IMR-90 (cell line): ENCODE measurements around the gene CRBN. TPM values are rescaled to one million over a fixed set of nuclear protein-coding genes. Genes with fewer than 3 reads are reported as not detected.

Experiments used
- ATAC-seq: fragments of 200-7000 bp; cut with Tn5 transposase; 2 replicates; pipeline ENCODE4 v1.9.1; 2020; ENCODE audit warnings: low read depth, mild to moderate bottlenecking, moderate library complexity
- BruUV-seq: library from RNA; stranded (reverse); fragments of 400-500 nt; replicated peaks from 2 replicates; lab custom pipeline; 2021; lab: Mats Ljungman, UMichigan
- CTCF ChIA-PET: fragments of 300-600 bp; formaldehyde crosslinking; extraction: SDS; loops from one replicate; lab custom pipeline; 2021; ENCODE audit warnings: antibody characterized with exemption; lab: Yijun Ruan, JAX
- POLR2A ChIA-PET: fragments of 300-600 bp; sonication (Branson Sonifier 250); formaldehyde crosslinking; loops from one replicate; lab custom pipeline; 2022; ENCODE audit warnings: antibody characterized with exemption; ENCODE audit not compliant: unreplicated experiment; lab: Charles Lee
- DNase-seq: peaks from one replicate; pipeline ENCODE4 v3.0.0; 2013
- H2AFZ ChIP-seq: replicated peaks from 2 replicates; pipeline ENCODE3; 2013; ENCODE audit warnings: low read length, mild to moderate bottlenecking; ENCODE audit not compliant: poor library complexity
- H2AK5ac ChIP-seq: 2 replicates; pipeline ENCODE4 v1.6.1; 2013; ENCODE audit warnings: low read depth, low read length, inconsistent platforms
- H2AK9ac ChIP-seq: replicated peaks from 2 replicates; pipeline ENCODE3; 2013; ENCODE audit warnings: mild to moderate bottlenecking, low read depth, low read length, moderate library complexity; ENCODE audit not compliant: poor library complexity
- H2BK120ac ChIP-seq: 2 replicates; pipeline ENCODE4 v1.6.1; 2013; ENCODE audit warnings: low read depth, low read length, inconsistent platforms
- H2BK15ac ChIP-seq: 3 replicates; pipeline ENCODE4 v1.6.1; 2013; ENCODE audit warnings: low read depth, low read length, inconsistent platforms
- H2BK20ac ChIP-seq: 2 replicates; pipeline ENCODE4 v1.6.1; 2013; ENCODE audit warnings: low read depth, mild to moderate bottlenecking, inconsistent platforms, low read length, moderate library complexity
- H2BK5ac ChIP-seq: 2 replicates; pipeline ENCODE4 v1.6.1; 2013; ENCODE audit warnings: mild to moderate bottlenecking, low read depth, low read length, inconsistent platforms; ENCODE audit not compliant: poor library complexity, severe bottlenecking
- H3K14ac ChIP-seq: replicated peaks from 2 replicates; pipeline ENCODE4 v1.6.1; 2013; ENCODE audit warnings: low read depth, low read length, inconsistent platforms
- H3K18ac ChIP-seq: 2 replicates; pipeline ENCODE4 v1.6.1; 2013; ENCODE audit warnings: low read depth, low read length, control low read depth
- H3K23ac ChIP-seq: 2 replicates; pipeline ENCODE4 v1.6.1; 2013; ENCODE audit warnings: low read depth, low read length, inconsistent platforms
- H3K27ac ChIP-seq: 2 replicates; pipeline ENCODE4 v1.5.1; 2013; ENCODE audit warnings: mild to moderate bottlenecking, control low read depth, low read length; ENCODE audit not compliant: insufficient read depth
- H3K27me3 ChIP-seq: 2 replicates; pipeline ENCODE4 v1.6.1; 2013; ENCODE audit warnings: low read length; ENCODE audit not compliant: control insufficient read depth, insufficient read depth
- H3K36me3 ChIP-seq: 2 replicates; pipeline ENCODE4 v1.6.1; 2013; ENCODE audit warnings: low read length, mixed read lengths; ENCODE audit not compliant: control insufficient read depth, insufficient read depth
- H3K4ac ChIP-seq: 2 replicates; pipeline ENCODE4 v1.6.1; 2013; ENCODE audit warnings: low read depth, low read length, inconsistent platforms
- H3K4me1 ChIP-seq: 2 replicates; pipeline ENCODE4 v1.6.1; 2013; ENCODE audit warnings: low read length, mixed read lengths; ENCODE audit not compliant: control insufficient read depth, insufficient read depth
- H3K4me2 ChIP-seq: 2 replicates; pipeline ENCODE4 v1.6.1; 2013; ENCODE audit warnings: low read depth, mild to moderate bottlenecking, control low read depth, low read length, moderate library complexity
- H3K4me3 ChIP-seq: 2 replicates; pipeline ENCODE4 v1.5.1; 2013; ENCODE audit warnings: low read depth, mild to moderate bottlenecking, control low read depth, low read length, moderate library complexity; ENCODE audit not compliant: insufficient read depth
- H3K56ac ChIP-seq: 2 replicates; pipeline ENCODE4 v1.6.1; 2013; ENCODE audit warnings: low read length, inconsistent platforms; ENCODE audit not compliant: insufficient read depth; ENCODE audit errors: extremely low read depth
- H3K79me1 ChIP-seq, 2 experiments: 2 replicates each; pipeline ENCODE4 v1.6.1; 2013; ENCODE audit warnings: low read length in 2 of 2, inconsistent platforms in 1 of 2, low read depth in 1 of 2
- H3K9ac ChIP-seq: 2 replicates; pipeline ENCODE4 v1.6.1; 2013; ENCODE audit warnings: low read depth, low read length, control low read depth
- H3K9me1 ChIP-seq: 2 replicates; pipeline ENCODE4 v1.6.1; 2013; ENCODE audit warnings: low read length, inconsistent platforms; ENCODE audit not compliant: insufficient read depth
- H3K9me3 ChIP-seq: 2 replicates; pipeline ENCODE4 v1.6.1; 2013; ENCODE audit warnings: low read length; ENCODE audit not compliant: control insufficient read depth, insufficient read depth
- H4K20me1 ChIP-seq: 2 replicates; pipeline ENCODE4 v1.6.1; 2013; ENCODE audit warnings: low read length, inconsistent platforms; ENCODE audit not compliant: insufficient read depth
- H4K5ac ChIP-seq: 2 replicates; pipeline ENCODE4 v1.6.1; 2013; ENCODE audit warnings: mild to moderate bottlenecking, low read depth, low read length, control low read depth
- H4K8ac ChIP-seq, 2 experiments: 2 replicates each; pipeline ENCODE4 v1.6.1; 2013; ENCODE audit warnings: low read depth in 2 of 2, low read length in 2 of 2, control low read depth in 1 of 2, inconsistent platforms in 1 of 2
- H4K91ac ChIP-seq: 2 replicates; pipeline ENCODE4 v1.6.1; 2013; ENCODE audit warnings: low read depth, low read length, inconsistent platforms; ENCODE audit not compliant: insufficient read depth
- CEBPB ChIP-seq: IDR thresholded peaks from 2 replicates; pipeline ENCODE4 v1.6.1; 2012; ENCODE audit warnings: low read depth, low read length, improper control_type of control experiment
- WGBS, 2 experiments: methylation state at CpG; one replicate each; pipeline versions ENCODE4 v1.1.5 to v1.1.7; 2013; ENCODE audit warnings: missing lambda C conversion rate in 2 of 2; ENCODE audit not compliant: insufficient read length in 1 of 2; ENCODE audit errors: extremely low coverage in 2 of 2; 5-methylcytosine and 5-hydroxymethylcytosine counted together
- dilution Hi-C: fragments of 300-500 bp; cut with HindIII; formaldehyde crosslinking; loops from one replicate; pipeline ENCODE4 v1.14.3; 2018; ENCODE audit warnings: low sequenced_read_pairs; ENCODE audit not compliant: unreplicated experiment
- in situ Hi-C: fragments of 300-500 bp; cut with MboI; formaldehyde crosslinking; loops from 3 replicates; pipeline ENCODE4 v1.14.3; 2019; ENCODE audit warnings: low sequenced_read_pairs, inconsistent platforms, mixed read lengths
- intact Hi-C: fragments of 100-400 bp; cut with micrococcal nuclease; formaldehyde crosslinking; loops from 2 replicates; pipeline ENCODE4 v1.10.0; 2022
- polyA plus RNA-seq, 3 experiments: library from polyadenylated mRNA; depleted of rRNA; stranded (reverse); fragments of >200 nt; gene quantifications; 2 replicates each; pipeline ENCODE4 v1.2.3, GENCODE V29; 2012; ENCODE audit warnings: low replicate concordance in 1 of 3
- total RNA-seq: library from RNA; depleted of rRNA; stranded (reverse); fragments of >200 nt; gene quantifications from 2 replicates; pipeline ENCODE4 v1.2.3, GENCODE V29; 2012
- TF ChIP-seq, protein P1 (sequence below): conservative IDR thresholded peaks from 2 replicates; pipeline ENCODE4 v1.5.1; 2012; ENCODE audit warnings: mild to moderate bottlenecking, low read depth, low read length, improper control_type of control experiment

Gene CRBN
- total and polyA plus RNA-seq, 2 of the 4 experiments (the other 2 are of a cell fraction), result 21.8 to 33.9 TPM

DNA sequence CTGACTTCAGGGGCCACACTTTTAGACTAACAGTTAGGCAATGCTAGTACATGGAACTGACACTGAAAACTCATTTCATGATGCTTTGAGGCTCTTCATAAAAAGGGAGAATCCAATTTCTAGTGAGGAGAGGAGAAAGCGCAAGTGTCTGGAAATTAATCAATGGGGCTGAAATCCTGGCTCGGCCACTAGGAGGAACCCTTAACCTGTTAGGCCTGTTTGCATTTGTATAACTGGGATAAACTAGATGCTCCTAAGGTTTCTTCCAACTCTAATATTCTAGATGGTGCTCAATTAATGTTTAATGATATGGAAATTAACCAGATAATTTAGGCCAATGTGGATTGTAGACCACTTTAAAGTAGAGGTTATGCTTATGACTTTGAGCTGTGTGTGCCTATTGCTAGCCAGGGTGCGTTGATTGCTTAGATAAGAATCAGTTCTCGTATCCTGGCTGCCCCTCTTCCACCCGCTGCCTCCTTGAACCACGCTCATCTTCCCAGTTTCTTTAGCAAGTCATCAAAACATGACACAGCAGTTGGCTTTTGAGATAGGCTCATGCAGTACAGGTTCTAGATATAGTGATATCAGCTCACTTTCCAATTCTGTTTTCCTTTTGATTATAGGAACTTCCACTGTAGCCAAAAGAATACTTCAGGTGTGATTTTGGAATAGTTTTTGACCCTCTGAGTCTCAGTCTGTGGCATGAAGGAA lies 16.8 kb upstream of the CRBN start:
- POLR2A ChIA-PET, result no interaction called here
- in situ Hi-C loops, result no loop called here

More for the DNA sequence above, 16.8 kb upstream of the CRBN start:
- H3K36me3 ChIP-seq, result no peaks in the 10 kb centered on the region
- ATAC-seq (peak; percentile 51; the same call in 1 of the 2 replicates), DNase-seq (no peak)
- no peaks in the 10 kb centered on the region for H4K20me1 ChIP-seq
- no peak overlapping the region for H3K18ac ChIP-seq
- CTCF ChIA-PET, result no interaction called here
- no peaks in the 10 kb centered on the region for H3K9me1 ChIP-seq
- no peaks in the 10 kb centered on the region for H3K9me3 ChIP-seq
- H4K5ac ChIP-seq, result no peak overlapping the region
- no peak overlapping the region for H2BK20ac ChIP-seq
- no peak overlapping the region for H3K23ac ChIP-seq
- H2BK5ac ChIP-seq, result no peak overlapping the region
- dilution Hi-C loops (no loop called here), intact Hi-C loops (loop anchor here (1.0 kb wide), 2 partner anchors 1075 to 1094 kb away; no protein-coding TSS in a partner anchor)
- H2BK15ac ChIP-seq, result no peak overlapping the region
- no peak overlapping the region for H3K14ac ChIP-seq
- H2AK5ac ChIP-seq, result no peak overlapping the region
- H2BK120ac ChIP-seq, result no peak overlapping the region
- H3K4me3 ChIP-seq, result no peak overlapping the region
- H2AFZ ChIP-seq, result no peak overlapping the region
- H4K8ac ChIP-seq, result no peak overlapping the region
- no peaks in the 10 kb centered on the region for H3K27me3 ChIP-seq
- BruUV-seq, result no TSS peak
- H3K56ac ChIP-seq, result no peak overlapping the region
- no CpG with 5 or more reads among the region's 6 CpGs for WGBS, 2 experiments
- no peak overlapping the region for H2AK9ac ChIP-seq
- no peak overlapping the region for H3K4ac ChIP-seq
- H4K91ac ChIP-seq, result no peak overlapping the region
- H3K9ac ChIP-seq, result no peak overlapping the region
- TF ChIP-seq, protein P1, sequence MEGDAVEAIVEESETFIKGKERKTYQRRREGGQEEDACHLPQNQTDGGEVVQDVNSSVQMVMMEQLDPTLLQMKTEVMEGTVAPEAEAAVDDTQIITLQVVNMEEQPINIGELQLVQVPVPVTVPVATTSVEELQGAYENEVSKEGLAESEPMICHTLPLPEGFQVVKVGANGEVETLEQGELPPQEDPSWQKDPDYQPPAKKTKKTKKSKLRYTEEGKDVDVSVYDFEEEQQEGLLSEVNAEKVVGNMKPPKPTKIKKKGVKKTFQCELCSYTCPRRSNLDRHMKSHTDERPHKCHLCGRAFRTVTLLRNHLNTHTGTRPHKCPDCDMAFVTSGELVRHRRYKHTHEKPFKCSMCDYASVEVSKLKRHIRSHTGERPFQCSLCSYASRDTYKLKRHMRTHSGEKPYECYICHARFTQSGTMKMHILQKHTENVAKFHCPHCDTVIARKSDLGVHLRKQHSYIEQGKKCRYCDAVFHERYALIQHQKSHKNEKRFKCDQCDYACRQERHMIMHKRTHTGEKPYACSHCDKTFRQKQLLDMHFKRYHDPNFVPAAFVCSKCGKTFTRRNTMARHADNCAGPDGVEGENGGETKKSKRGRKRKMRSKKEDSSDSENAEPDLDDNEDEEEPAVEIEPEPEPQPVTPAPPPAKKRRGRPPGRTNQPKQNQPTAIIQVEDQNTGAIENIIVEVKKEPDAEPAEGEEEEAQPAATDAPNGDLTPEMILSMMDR, result peak; percentile 29
- no peak for TF ChIP-seq CEBPB
- H3K4me1 ChIP-seq, result no peaks in the 10 kb centered on the region
- H3K79me1 ChIP-seq, result no peaks in the 10 kb centered on the region
- H3K4me2 ChIP-seq, result no peak overlapping the region
- H3K27ac ChIP-seq, result no peak overlapping the region
